ENCODE results near the gene GPN2. TPM values are rescaled to one million over a fixed set of nuclear protein-coding genes. Genes with fewer than 3 reads are reported as not detected.

The GPN2 gene
- polyA plus RNA-seq, 1 donor from 2014 or later: 20.2 TPM

GRCh38 chr1:26856604-26857469, 33.2 kb downstream of the GPN2 start:
- no peaks in the 10 kb centered on the region for H3K9me2 ChIP-seq (ENCODE audit: insufficient read depth, low read length)
- no peak overlapping the region for H3K4me3 ChIP-seq (ENCODE audit: low read length)
- no peaks in the 10 kb centered on the region for H3K27me3 ChIP-seq (ENCODE audit: insufficient read depth, low read depth, low read length)
- no peaks in the 10 kb centered on the region for H3K9me3 ChIP-seq (ENCODE audit: low read length)
- H3F3A ChIP-seq (ENCODE audit: insufficient read depth, low read length, poor library complexity, severe bottlenecking): no peaks in the 10 kb centered on the region
- H3K79me2 ChIP-seq (replicated peaks; ENCODE audit: insufficient read depth, low read length): no peaks in the 10 kb centered on the region
- H4K20me1 ChIP-seq (ENCODE audit: insufficient read depth): no peaks in the 10 kb centered on the region
- H3K36me3 ChIP-seq (ENCODE audit: insufficient read depth, low read length): no peaks in the 10 kb centered on the region
- TF ChIP-seq EZH2 (IDR thresholded peaks at IDR 0.05; ENCODE audit: borderline replicate concordance, insufficient read depth, low read length, poor library complexity, severe bottlenecking): no peak
- no peak for TF ChIP-seq REST (IDR thresholded peaks at IDR 0.05; ENCODE audit: borderline replicate concordance)
- TF ChIP-seq TAF1 (IDR thresholded peaks at IDR 0.05; ENCODE audit: low read depth): no peak
- no peak for TF ChIP-seq MXI1 (conservative IDR thresholded peaks at IDR 0.05; ENCODE audit: poor library complexity, severe bottlenecking)
- TF ChIP-seq POLR2AphosphoS5 (IDR thresholded peaks at IDR 0.05): no peak
- TF ChIP-seq CTCF (IDR thresholded peaks at IDR 0.05; ENCODE audit: poor library complexity, severe bottlenecking): no peak
- no peak for TF ChIP-seq SMC3 (conservative IDR thresholded peaks at IDR 0.05; ENCODE audit: poor library complexity)
- TF ChIP-seq EP300 (conservative IDR thresholded peaks at IDR 0.05; ENCODE audit: poor library complexity, severe bottlenecking): no peak
- TF ChIP-seq RAD21 (conservative IDR thresholded peaks at IDR 0.05): no peak
- H3K9ac ChIP-seq (ENCODE audit: low read length): no peak overlapping the region
- H3K27ac ChIP-seq (ENCODE audit: low read length): no peak overlapping the region
- H2AFZ ChIP-seq (ENCODE audit: low read depth, low read length): no peak overlapping the region
- H3K4me2 ChIP-seq (ENCODE audit: low read length): no peak overlapping the region

DNA sequence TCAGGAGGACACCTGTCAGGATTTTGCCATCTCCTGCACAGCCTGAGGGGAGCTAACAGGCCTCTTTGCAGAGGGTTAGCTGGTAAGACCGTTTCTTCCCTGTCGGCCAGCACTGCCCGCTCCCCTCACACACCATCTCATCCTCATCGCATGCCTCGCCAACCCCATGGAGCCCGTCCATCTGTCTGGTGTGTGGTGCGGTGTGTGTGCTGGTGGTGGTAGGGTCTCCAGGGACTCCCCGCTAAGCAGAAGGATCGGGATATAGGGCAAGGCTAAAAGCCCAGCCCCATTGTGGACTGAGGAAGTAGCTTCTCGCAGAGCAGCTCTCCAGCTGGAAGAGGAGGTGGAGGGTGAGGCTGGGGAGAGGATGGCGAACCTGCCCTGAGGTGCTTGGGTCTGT, 33.9 kb downstream of the GPN2 start:
- Histone ChIP-seq H4K20me1 (ENCODE audit: insufficient read depth) (no peaks in the 10 kb centered on the region), H3F3A (ENCODE audit: insufficient read depth, low read length, poor library complexity, severe bottlenecking) (no peaks in the 10 kb centered on the region), H3K9ac (ENCODE audit: low read length) (no peak overlapping the region), H3K4me2 (ENCODE audit: low read length) (no peak overlapping the region), H3K4me3 (ENCODE audit: low read length) (no peak overlapping the region), H3K36me3 (ENCODE audit: insufficient read depth, low read length) (no peaks in the 10 kb centered on the region), H2AFZ (ENCODE audit: low read depth, low read length) (no peak overlapping the region), H3K27me3 (ENCODE audit: insufficient read depth, low read depth, low read length) (no peaks in the 10 kb centered on the region), H3K27ac (ENCODE audit: low read length) (no peak overlapping the region), H3K9me3 (ENCODE audit: low read length) (no peaks in the 10 kb centered on the region), H3K79me2 (replicated peaks; ENCODE audit: insufficient read depth, low read length) (no peaks in the 10 kb centered on the region), H3K9me2 (ENCODE audit: insufficient read depth, low read length) (no peaks in the 10 kb centered on the region)
- TF ChIP-seq MXI1 (conservative IDR thresholded peaks at IDR 0.05; ENCODE audit: poor library complexity, severe bottlenecking) (no peak), TAF1 (IDR thresholded peaks at IDR 0.05; ENCODE audit: low read depth) (no peak), REST (IDR thresholded peaks at IDR 0.05; ENCODE audit: borderline replicate concordance) (no peak), CTCF (IDR thresholded peaks at IDR 0.05; ENCODE audit: poor library complexity, severe bottlenecking) (no peak), EP300 (conservative IDR thresholded peaks at IDR 0.05; ENCODE audit: poor library complexity, severe bottlenecking) (no peak), RAD21 (conservative IDR thresholded peaks at IDR 0.05) (no peak), SMC3 (conservative IDR thresholded peaks at IDR 0.05; ENCODE audit: poor library complexity) (no peak), EZH2 (IDR thresholded peaks at IDR 0.05; ENCODE audit: borderline replicate concordance, insufficient read depth, low read length, poor library complexity, severe bottlenecking) (no peak), POLR2AphosphoS5 (IDR thresholded peaks at IDR 0.05) (no peak)
